Endothelial cell of umbilical vein (primary cell): ENCODE measurements around the gene FCN2. TPM values are rescaled to one million over a fixed set of nuclear protein-coding genes. Genes with fewer than 3 reads are reported as not detected.

Source experiments
- BruUV-seq: library from RNA; stranded (reverse); fragments of 400-500 nt; replicated peaks from 2 replicates; lab custom pipeline; 2021; lab: Mats Ljungman, UMichigan
- CTCF ChIA-PET: fragments of 300-600, 350-600 bp; sonication (Branson Sonifier 250); formaldehyde crosslinking; loops from one replicate; lab custom pipeline; 2021; ENCODE audit warnings: antibody characterized with exemption, inconsistent platforms; lab: Charles Lee
- POLR2A ChIA-PET: fragments of 300-600, 350-600 bp; sonication (Branson Sonifier 250); formaldehyde crosslinking; loops from one replicate; lab custom pipeline; 2021; ENCODE audit warnings: antibody characterized with exemption, inconsistent platforms; lab: Charles Lee
- DNase-seq: peaks from one replicate; pipeline ENCODE4 v3.0.0-alpha.2; 2011; ENCODE audit warnings: low read depth, low spot score
- FAIRE-seq: peaks from 2 replicates; lab custom pipeline; 2011; peaks lifted over from hg19 to GRCh38; lab: Jason Lieb, UNC
- H2AFZ ChIP-seq: 2 replicates; pipeline ENCODE4 v1.6.0; 2012; ENCODE audit warnings: low read depth, low read length, control low read depth, inconsistent platforms
- H3K27ac ChIP-seq: 2 replicates; pipeline ENCODE4 v1.5.1; 2011; ENCODE audit warnings: low read depth, mild to moderate bottlenecking, control low read depth, low read length, moderate library complexity; ENCODE audit not compliant: insufficient read depth
- H3K27me3 ChIP-seq, 2 experiments: 2 replicates each; pipeline versions ENCODE4 v1.6.0 to v1.6.1; 2011; ENCODE audit warnings: low read length in 2 of 2, mixed read lengths in 1 of 2; ENCODE audit not compliant: control insufficient read depth in 2 of 2, insufficient read depth in 2 of 2
- H3K36me3 ChIP-seq, 2 experiments: 2 replicates in 1 of 2; 3 replicates in 1 of 2; pipeline ENCODE4 v1.5.1; 2011; ENCODE audit warnings: low read length in 2 of 2, mild to moderate bottlenecking in 1 of 2, moderate library complexity in 1 of 2; ENCODE audit not compliant: control insufficient read depth in 2 of 2, insufficient read depth in 2 of 2; ENCODE audit errors: extremely low read depth in 1 of 2
- H3K4me1 ChIP-seq: 3 replicates; pipeline ENCODE4 v1.5.1; 2011; ENCODE audit warnings: mild to moderate bottlenecking, low read length; ENCODE audit not compliant: control insufficient read depth, insufficient read depth; ENCODE audit errors: extremely low read depth
- H3K4me2 ChIP-seq: 2 replicates; pipeline ENCODE4 v1.6.1; 2011; ENCODE audit warnings: low read length, control low read depth, mixed read lengths; ENCODE audit not compliant: insufficient read depth
- H3K4me3 ChIP-seq, 3 experiments: fragments of 200-600 bp in 1 of 3; sonication (generic), shearing (Covaris generic) in 1 of 3; replicated peaks in 1 of 3; 2 replicates each; pipeline ENCODE4 v1.5.1; 2011 to 2016; ENCODE audit warnings: control low read depth in 3 of 3, low read length in 3 of 3, mild to moderate bottlenecking in 2 of 3, inconsistent platforms in 1 of 3, low read depth in 1 of 3, moderate library complexity in 1 of 3; ENCODE audit not compliant: insufficient read depth in 1 of 3
- H3K79me2 ChIP-seq: 2 replicates; pipeline ENCODE4 v1.6.0; 2012; ENCODE audit warnings: low read length, inconsistent platforms; ENCODE audit not compliant: control insufficient read depth, insufficient read depth
- H3K9ac ChIP-seq: replicated peaks from 2 replicates; pipeline ENCODE3; 2011; ENCODE audit warnings: low read length, control low read depth; ENCODE audit not compliant: insufficient read depth; ENCODE audit errors: extremely low read depth
- H3K9me1 ChIP-seq: replicated peaks from 3 replicates; pipeline ENCODE4 v1.6.0; 2011; ENCODE audit warnings: mild to moderate bottlenecking, low read length; ENCODE audit not compliant: control insufficient read depth, insufficient read depth; ENCODE audit errors: extremely low read depth
- H3K9me3 ChIP-seq: replicated peaks from 2 replicates; pipeline ENCODE4 v1.5.1; 2012; ENCODE audit warnings: low read length, inconsistent platforms; ENCODE audit not compliant: control insufficient read depth, insufficient read depth
- H4K20me1 ChIP-seq: replicated peaks from 2 replicates; pipeline ENCODE3; 2011; ENCODE audit warnings: mild to moderate bottlenecking, low read length; ENCODE audit not compliant: control insufficient read depth, insufficient read depth; ENCODE audit errors: extremely low read depth
- EZH2 ChIP-seq: IDR thresholded peaks from 2 replicates; pipeline ENCODE4 v1.6.1; 2012; ENCODE audit warnings: borderline replicate concordance, low read depth, mild to moderate bottlenecking, moderate library complexity, low read length, inconsistent platforms; ENCODE audit not compliant: severe bottlenecking
- FOS ChIP-seq: IDR thresholded peaks from 2 replicates; pipeline ENCODE4 v1.6.1; 2011; ENCODE audit warnings: mild to moderate bottlenecking, low read length, moderate library complexity, borderline replicate concordance; ENCODE audit not compliant: insufficient read depth
- GATA2 ChIP-seq: IDR thresholded peaks from 2 replicates; pipeline ENCODE4 v1.7.0; 2011; ENCODE audit warnings: low read depth, mild to moderate bottlenecking, moderate library complexity, mixed read lengths, low read length; ENCODE audit not compliant: insufficient read length, insufficient read depth
- JUN ChIP-seq: IDR thresholded peaks from 2 replicates; pipeline ENCODE4 v1.6.1; 2011; ENCODE audit warnings: borderline replicate concordance, low read depth; ENCODE audit not compliant: insufficient read length, insufficient read depth
- MYC ChIP-seq: IDR thresholded peaks from one replicate; pipeline ENCODE4 v1.6.1; 2011; ENCODE audit warnings: mild to moderate bottlenecking, low read depth, low read length
- POLR2A ChIP-seq: IDR thresholded peaks from 2 replicates; pipeline ENCODE4 v1.6.1; 2012; ENCODE audit warnings: low read depth, mild to moderate bottlenecking, control low read depth, low read length
- POLR2AphosphoS5 ChIP-seq: IDR thresholded peaks from 2 replicates; pipeline ENCODE4 v1.6.1; 2012; ENCODE audit warnings: low read depth, mild to moderate bottlenecking, control low read depth, low read length, moderate library complexity; ENCODE audit not compliant: insufficient read depth
- dilution Hi-C: fragments of 300-500 bp; cut with MboI; formaldehyde crosslinking; loops from one replicate; pipeline ENCODE4 v1.15.0; 2019; ENCODE audit warnings: low sequenced_read_pairs; ENCODE audit not compliant: extremely low pct_ligation_motif_present
- intact Hi-C: fragments of 100-400 bp; cut with micrococcal nuclease; formaldehyde crosslinking; loops from one replicate; pipeline ENCODE4 v1.10.0; 2022
- polyA plus RNA-seq, 4 experiments: library from polyadenylated mRNA; depleted of rRNA in 3 of 4; stranded (reverse) in 3 of 4; unstranded in 1 of 4; fragments of >200 nt; gene quantifications; 2 replicates each; pipeline versions ENCODE4 v1.2.1 to v1.2.3, GENCODE V29; 2011 to 2012; ENCODE audit warnings: missing spikeins in 1 of 4
- total RNA-seq: library from RNA; stranded (reverse); gene quantifications from 2 replicates; pipeline ENCODE4 v1.2.3, GENCODE V29; 2021
- TF ChIP-seq, protein P1 (sequence below): IDR thresholded peaks from 2 replicates; pipeline ENCODE4 v1.6.1; 2011; ENCODE audit not compliant: insufficient read depth, insufficient read length
- TF ChIP-seq, protein P2 (sequence below), 2 donors: IDR thresholded peaks; 1 replicate in 1 of 2; 2 replicates in 1 of 2; pipeline ENCODE4 v1.5.1; 2011; ENCODE audit warnings: low read length in 2 of 2, mild to moderate bottlenecking in 2 of 2, moderate library complexity in 2 of 2, control low read depth in 1 of 2, inconsistent platforms in 1 of 2, low read depth in 1 of 2; ENCODE audit not compliant: insufficient read depth in 1 of 2; ENCODE audit errors: extremely low read depth in 1 of 2

The FCN2 gene
- total and polyA plus RNA-seq, 2 donors (not counting 3 experiments of a cell fraction or from before 2014, with no cell fraction given): not detected

- no peaks in the 10 kb centered on the region for H3K9me3 ChIP-seq
- ChIA-PET CTCF (no interaction called here), POLR2A (no interaction called here)
- no peaks in the 10 kb centered on the region for H3K79me2 ChIP-seq
- intact Hi-C loops: no loop called here
- H3K9ac ChIP-seq: no peak overlapping the region
- no peak for FAIRE-seq
- TF ChIP-seq, protein P1, sequence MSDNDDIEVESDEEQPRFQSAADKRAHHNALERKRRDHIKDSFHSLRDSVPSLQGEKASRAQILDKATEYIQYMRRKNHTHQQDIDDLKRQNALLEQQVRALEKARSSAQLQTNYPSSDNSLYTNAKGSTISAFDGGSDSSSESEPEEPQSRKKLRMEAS: no peak
- no peaks in the 10 kb centered on the region for H4K20me1 ChIP-seq
- H3K27ac ChIP-seq: no peak overlapping the region
- no peaks in the 10 kb centered on the region for H3K36me3 ChIP-seq
- no peak overlapping the region for H3K4me3 ChIP-seq
- dilution Hi-C loops: no loop called here
- H2AFZ ChIP-seq: no peak overlapping the region
- no peaks in the 10 kb centered on the region for H3K9me1 ChIP-seq
- no TSS peak for BruUV-seq
- no peak overlapping the region for H3K4me2 ChIP-seq
- H3K4me1 ChIP-seq: peaks cover under 1% of the 10 kb centered on the region
- no peak for DNase-seq
- H3K27me3 ChIP-seq: peaks cover 8 to 14% of the 10 kb centered on the region in 2 experiments
These were observed 22.3 kb downstream of the FCN2 start for GRCh38 chr9:134902936-134903335.

DNA sequence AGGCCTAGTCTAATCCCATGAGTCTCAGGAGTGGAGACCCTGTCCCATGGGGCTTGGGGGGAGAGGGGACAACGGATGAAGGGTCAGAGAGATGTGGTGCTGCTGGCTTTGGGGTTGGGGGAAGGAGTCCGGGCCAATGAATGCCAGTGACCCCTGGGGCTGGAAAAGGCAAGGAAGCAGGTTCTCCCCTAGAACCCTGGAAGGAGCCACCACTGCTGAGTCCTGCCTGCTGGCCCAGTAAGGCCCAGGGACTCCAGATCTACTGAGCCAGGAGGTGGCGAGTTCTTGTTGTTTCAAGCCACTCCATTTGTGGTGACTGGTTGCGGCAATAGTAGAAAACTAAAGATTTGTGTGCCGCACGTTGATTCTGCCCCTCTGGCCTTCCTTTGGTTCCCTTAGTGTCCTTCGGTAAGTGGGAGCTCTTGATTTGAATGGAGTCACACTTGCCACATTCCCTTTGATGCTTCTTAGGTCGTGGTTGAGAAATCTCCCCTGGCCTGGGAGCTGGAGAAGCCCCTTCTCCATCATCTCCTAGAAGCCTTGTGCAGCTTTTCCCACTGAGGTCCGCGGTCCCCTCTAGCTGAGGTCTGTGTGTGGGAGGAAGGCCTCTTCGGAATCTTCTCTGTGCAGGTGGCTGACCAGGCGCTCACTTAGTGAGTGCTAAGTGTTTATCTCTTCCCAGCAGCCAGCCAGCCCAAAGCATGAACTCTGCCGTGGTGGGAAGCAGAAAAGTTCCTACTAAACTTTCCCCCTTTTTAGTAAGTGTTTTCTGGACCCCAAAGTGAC lies 28.1 kb downstream of the FCN2 start:
- BruUV-seq: no TSS peak
- no peak for FAIRE-seq
- H3K9me3 ChIP-seq: no peaks in the 10 kb centered on the region

More for the DNA sequence above, 28.1 kb downstream of the FCN2 start:
- no peak overlapping the region for H2AFZ ChIP-seq
- DNase-seq: no peak
- no peak overlapping the region for H3K4me2 ChIP-seq
- CTCF ChIA-PET: no interaction called here
- H3K36me3 ChIP-seq: no peaks in the 10 kb centered on the region
- H3K4me1 ChIP-seq: no peaks in the 10 kb centered on the region
- H3K79me2 ChIP-seq: no peaks in the 10 kb centered on the region
- no peak overlapping the region for H3K9ac ChIP-seq
- dilution Hi-C loops (no loop called here), intact Hi-C loops (no loop called here)
- no peaks in the 10 kb centered on the region for H3K27me3 ChIP-seq
- H3K9me1 ChIP-seq: no peaks in the 10 kb centered on the region
- no peak for TF ChIP-seq POLR2AphosphoS5
- TF ChIP-seq FOS: no peak
- TF ChIP-seq JUN: no peak
- TF ChIP-seq EZH2: no peak
- TF ChIP-seq MYC: no peak
- TF ChIP-seq, protein P2, sequence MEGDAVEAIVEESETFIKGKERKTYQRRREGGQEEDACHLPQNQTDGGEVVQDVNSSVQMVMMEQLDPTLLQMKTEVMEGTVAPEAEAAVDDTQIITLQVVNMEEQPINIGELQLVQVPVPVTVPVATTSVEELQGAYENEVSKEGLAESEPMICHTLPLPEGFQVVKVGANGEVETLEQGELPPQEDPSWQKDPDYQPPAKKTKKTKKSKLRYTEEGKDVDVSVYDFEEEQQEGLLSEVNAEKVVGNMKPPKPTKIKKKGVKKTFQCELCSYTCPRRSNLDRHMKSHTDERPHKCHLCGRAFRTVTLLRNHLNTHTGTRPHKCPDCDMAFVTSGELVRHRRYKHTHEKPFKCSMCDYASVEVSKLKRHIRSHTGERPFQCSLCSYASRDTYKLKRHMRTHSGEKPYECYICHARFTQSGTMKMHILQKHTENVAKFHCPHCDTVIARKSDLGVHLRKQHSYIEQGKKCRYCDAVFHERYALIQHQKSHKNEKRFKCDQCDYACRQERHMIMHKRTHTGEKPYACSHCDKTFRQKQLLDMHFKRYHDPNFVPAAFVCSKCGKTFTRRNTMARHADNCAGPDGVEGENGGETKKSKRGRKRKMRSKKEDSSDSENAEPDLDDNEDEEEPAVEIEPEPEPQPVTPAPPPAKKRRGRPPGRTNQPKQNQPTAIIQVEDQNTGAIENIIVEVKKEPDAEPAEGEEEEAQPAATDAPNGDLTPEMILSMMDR (IDR thresholded peaks at IDR 0.05; ENCODE audit: extremely low read depth in 1 of 2, insufficient read depth in 1 of 2, low read depth in 1 of 2, low read length in 2 of 2): no peak
- no peak for TF ChIP-seq POLR2A
- TF ChIP-seq, protein P1: no peak
- no peak for TF ChIP-seq GATA2
- no peak overlapping the region for H3K4me3 ChIP-seq
- POLR2A ChIA-PET: no interaction called here
- no peak overlapping the region for H3K27ac ChIP-seq
- no peaks in the 10 kb centered on the region for H4K20me1 ChIP-seq
